NCI-H82 (cell line): ENCODE results near the gene SNX25.
A peak's percentile ranks its signal among the peaks of the same experiment; 100 is the strongest.
"Not testable (repeated sequence)": the region's sequence is repeated elsewhere in the genome, so short reads cannot be mapped to it uniquely, and the experiment has no call there.

Experiments
- DNase-seq: peaks from one replicate; lab custom pipeline; 2025; lab: John Stamatoyannopoulos, UW

The SNX25 gene

DNA sequence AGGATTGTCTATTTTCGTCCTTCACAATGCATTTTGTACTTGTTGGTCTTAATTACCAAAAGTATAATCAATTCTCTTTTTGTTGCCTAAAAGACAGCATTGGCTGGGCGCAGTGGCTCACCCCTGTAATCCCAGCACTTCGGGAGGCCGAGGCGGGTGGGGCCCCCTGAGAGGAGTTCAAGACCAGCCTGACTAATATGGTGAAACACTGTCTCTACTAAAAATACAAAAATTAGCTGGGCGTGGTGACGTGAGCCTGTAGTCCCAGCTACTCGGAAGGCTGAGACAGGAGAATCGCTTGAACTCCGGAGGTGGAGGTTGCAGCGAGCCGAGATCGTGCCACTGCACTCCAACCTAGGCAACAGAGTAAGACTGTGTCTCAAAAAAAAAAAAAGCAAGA lies 4.3 kb upstream of the SNX25 start:
- not testable (repeated sequence) for DNase-seq

DNA sequence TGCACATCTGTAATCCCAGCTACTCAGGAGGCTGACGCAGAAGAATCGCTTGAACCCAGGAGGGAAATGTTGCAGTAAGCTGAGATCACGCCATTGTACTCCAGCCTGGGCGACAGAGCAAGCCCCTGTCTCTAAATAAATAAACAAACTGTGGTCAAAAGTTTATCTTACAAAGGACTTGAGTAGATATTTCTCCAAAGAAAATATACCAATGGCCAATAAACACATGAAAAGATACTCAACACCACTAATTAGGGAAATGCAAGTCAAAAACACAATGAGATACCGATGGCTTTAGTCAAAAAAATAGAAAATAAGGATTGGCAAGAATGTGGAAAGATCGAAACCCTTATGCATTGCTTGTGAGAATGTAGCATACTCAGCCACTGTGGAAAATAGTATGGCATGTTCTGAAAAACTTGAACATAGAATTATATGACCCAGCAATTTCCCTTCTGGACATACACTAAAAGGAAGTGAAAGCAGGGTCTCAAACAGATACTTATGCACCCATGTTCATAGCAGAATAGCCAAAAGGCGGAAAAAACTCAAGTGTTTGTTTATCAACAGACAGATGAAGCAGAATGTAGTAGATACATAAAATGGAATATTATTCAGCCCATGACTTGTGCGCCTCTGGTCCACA lies 3.6 kb upstream of the SNX25 start:
- no peak for DNase-seq

DNA sequence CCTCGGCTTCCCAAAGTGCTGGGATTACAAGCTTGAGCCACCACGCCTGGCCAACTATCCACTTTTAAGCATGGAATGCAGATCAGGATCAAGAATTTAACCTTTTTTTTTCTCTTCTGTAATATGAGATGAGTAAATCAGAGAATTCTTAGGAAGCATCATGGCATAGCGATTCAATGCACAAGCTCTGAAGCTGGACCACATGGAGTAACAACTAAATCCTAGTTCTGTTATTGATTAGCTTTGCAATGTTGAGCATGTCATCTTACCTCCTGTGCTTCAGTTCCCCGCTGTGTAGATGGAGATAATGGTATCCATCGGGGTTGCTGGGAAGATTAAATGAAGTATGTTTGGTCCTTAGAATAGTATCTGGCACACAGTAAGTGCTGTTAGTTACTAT lies 1.9 kb upstream of the SNX25 start:
- DNase-seq: no peak

DNA sequence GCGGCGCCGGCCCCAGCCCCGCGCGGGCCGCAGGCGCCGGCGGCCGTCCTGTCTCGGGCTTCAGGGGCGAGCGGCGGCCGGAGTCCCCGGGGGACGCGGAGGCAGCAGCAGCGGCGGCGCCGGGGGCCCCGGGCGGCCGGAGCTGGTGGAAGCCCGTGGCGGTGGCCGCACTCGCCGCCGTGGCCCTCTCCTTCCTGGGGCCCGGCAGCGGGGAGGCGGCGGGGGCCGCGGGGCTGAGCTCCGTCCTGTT lies 379 bp downstream of the SNX25 start:
- DNase-seq: not testable (repeated sequence)

DNA sequence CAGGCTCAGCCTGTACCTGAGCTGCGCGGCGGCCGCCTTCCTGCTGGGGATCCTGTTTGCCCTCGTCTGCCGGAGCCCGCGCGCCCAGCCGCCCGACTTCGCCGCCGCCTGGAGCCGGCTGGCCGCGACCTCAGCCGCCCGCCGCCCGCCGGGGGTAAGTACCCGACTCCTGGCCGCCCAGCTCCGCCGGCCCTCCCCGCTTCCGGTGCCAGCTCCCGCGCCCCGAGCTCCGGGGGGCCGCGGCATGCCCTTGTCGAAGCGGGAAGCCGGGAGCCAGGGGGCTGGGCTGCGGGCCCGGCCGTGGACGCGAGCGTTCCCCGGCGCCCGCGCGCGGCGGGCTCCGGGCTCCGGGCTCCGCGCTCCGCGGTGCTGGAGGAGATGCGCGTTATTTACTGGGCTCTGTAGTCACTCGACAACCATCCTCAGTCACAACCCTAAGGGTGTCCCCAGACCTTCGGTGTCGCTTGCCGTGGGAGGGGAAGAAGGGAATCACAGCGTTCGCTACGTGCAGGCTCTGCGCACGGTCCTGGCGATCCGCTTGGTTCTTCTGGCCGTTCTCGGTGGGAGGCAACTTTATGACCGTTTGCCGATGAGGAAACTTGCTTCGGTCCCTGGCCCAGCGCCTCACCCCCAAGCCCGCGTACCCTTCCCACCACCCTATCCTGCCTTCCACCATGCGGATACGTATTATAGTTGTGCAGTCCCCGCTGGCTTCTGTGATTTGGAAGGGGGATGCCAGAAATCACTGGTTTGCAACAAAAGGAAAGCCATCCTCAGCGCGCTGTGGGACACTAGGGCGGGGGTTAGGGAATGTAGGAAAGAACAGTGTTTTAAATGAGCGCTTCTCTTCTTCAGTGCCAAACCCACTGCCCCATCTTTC lies 944 bp downstream of the SNX25 start:
- DNase-seq: peak; percentile 54

DNA sequence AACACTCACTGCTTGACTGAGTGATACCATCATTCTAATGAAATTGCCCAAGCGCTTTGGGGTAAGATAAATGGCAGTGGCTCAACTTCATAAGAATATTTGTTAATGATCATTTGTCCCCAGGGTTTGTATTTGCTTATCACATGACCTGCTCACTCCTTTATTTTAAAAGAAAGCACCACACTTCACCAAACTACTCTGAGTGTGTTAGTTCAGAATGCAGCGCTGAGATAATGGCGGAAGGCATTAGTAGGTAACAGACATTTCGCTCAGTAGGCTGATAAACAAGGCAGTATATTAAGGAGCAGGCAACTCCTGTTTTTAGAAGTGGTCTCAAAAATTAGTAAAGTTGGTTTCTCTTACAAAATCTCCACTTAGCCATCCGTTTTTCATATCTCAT lies 1.6 kb downstream of the SNX25 start:
- peak; percentile 18 for DNase-seq

DNA sequence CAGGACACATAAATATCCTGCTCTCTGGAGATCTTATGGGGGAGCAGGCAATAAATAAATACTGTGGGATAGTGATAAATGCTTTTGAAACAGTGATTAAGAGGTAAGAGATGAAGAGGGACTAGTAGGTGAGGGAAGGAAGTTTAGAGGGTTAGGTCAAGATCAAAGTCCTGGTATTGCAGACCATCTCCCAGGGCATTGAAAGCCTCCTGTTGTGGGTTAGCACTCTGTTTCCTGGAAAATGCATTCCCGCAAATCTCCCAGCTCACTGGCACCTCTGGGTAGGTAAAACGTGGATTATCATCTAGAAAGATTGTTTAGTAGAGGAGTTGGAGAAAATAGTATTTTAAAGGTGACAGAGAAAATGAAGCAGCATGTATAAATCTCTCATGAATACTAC lies 2.2 kb downstream of the SNX25 start:
- DNase-seq: no peak

DNA sequence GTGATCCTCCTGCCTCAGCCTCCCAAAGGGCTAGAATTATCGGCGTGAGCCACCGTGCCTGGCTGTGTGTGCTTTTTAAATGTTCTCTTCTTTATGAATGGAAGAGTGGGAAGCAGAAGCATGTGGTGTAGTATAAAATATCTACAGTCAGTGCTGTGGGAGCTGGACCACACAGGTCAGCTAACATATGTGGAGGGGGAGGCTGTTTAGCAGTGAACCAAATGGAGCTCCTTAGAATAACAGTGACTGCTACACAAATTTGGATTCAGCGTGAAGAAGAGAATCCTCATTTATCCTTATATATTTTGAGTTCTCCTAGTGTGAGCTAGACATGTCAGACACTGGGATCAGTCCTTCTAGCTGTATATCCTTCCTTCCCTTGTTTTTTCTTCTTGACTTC lies 3.2 kb downstream of the SNX25 start:
- no peak for DNase-seq

DNA sequence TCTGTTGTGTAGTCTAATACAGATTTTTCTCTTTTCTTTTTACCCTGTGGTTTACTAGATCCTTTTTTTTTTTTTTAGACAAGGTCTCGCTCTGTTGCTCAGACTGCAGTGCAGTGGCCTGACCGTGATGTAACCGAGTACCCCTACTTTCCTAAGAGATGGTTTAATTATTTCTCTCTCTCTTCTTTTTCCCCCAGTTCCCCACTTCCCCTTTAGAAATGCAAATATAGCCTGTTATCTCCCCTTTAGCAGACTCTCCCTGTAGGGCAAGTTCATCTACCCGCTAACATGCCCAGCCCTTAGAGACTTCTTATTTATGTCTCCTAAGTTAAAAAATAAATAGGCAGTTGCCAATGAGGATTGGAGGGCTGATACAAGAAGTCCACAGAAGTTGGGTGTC lies 4.5 kb downstream of the SNX25 start:
- no peak for DNase-seq

DNA sequence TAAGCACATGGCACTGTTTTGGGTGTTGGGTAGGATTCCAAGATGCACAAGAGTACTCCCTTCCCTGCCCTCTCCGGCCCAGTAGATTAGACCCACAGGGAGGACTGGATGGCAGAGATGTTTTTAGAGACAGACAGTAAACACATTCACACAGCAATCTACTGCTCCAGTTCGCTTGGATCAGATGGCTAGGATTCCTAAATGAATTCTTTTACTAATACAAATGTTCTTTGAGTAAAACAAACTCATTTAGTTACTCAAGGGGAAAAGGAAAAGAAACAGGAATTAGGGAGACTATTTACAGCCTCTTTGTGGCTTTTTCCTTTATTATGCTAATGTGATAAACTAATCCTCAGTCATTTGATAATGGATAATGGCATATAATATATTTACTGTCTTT lies 5.9 kb downstream of the SNX25 start:
- DNase-seq: no peak

DNA sequence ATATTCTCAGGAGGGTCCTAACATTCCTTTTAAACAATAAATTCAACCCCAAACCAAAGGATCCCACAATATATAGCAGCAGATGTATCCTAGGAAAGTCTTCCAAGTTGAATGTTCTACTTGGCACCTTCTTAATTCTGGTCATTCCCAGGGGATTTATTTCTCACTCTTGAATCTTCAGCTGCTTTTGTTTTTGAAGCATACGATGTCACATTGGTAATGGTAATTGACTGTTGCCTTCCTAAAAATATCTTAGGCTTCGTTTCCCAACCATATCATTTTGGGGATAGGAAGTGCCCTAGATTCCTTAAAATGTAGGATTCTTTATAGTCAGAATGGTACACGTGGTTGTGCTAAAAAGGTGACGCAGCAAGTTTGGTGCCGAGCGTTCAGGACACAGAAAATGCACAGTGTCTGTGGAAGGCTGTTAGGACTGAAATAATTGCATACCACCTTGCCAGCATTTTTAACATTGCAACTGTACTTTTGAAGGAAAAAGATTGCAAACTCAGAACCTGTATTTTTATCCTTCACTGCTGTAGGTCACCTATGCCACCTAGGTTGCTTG lies 8.1 kb downstream of the SNX25 start:
- DNase-seq: no peak

DNA sequence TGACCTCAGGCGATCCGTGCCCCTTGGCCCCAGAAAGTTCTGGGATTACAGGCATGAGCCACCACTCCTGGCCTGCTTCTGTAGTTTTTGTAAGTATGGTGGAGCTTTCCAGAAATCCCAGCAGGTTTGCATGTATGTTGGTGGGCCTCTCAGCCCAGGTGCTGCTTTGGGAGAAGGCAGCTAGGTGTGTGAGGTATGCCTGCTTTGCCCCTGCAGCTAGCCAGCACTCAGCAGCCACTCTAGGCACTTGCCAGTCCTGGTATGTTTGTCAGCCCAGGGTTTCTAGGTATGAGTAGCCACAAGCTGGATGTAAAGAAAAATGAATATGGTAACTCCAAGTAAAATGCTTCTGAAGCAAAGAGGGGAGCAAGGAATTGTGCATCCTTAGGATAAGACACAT lies 8.9 kb downstream of the SNX25 start:
- no peak for DNase-seq

DNA sequence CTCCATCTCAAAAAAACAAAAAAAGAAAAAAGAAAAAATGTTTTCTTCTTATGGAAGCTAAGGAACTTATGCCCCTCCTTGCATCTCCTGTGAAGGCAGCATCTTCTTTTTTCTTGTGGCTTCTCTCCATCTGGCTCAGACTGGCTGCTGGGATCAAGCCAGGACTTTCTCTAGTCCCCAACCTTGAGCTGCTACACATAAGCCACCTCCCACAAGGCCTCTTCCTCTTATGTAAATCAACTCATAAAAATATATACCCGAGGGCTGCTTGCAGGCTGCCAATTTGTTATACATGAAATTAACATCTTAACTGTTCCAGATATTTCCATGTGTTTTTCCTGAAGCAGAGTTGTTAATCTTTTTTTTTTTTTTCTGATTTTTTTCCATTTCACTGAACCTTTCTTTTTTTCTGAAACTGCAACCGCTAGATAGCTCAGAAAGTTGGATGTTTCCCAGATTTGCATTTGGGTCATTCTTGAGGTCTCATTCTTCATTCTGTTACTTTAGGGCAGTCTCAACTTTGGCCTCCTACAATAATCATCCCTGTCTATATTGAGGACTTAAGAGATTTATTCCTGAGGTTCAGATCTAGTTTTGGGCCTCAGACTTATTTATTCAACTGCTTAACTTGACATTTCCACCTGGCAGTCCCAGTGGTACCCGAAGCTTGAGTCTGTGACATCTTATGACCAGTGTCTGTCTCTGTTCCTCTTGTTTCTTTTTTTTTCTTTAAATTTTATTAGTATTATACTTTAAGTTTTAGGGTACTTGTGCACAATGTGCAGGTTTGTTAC lies 10.3 kb downstream of the SNX25 start:
- DNase-seq: peak; percentile 5

DNA sequence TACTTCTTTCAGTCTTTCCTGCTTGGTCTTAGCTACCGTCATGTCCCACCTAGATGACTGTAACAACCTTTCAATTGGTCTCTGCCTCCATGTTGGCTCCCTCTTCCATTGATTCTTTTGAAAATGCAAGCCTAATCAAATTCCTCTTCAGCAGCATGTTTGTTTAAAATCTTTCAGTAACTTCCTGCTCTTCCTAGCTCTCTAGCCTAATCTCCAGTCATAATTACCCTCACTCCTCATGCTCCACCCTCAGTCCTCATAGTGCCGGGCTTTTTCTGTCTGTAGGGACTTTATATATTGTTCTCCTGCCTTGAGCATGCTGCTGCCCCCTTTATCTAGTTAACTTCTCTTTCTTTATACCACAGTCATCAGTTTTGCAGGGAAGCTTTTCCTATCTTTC lies 12.1 kb downstream of the SNX25 start:
- DNase-seq: no peak

DNA sequence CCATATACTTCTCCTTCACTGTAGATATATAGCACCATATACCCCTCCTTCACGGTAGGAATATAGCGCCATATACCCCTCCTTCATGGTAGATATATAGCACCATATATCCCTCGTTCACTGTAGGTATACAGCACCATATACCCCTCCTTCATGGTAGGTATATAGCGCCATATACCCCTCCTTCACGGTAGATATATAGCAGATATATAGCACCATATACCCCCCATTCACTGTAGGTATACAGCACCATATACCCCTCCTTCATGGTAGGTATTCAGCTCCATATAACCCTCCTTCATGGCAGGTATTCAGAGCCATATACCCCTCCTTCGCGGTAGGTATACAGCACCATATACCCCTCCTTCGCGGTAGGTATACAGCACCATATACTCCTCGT lies 12.5 kb downstream of the SNX25 start:
- DNase-seq: no peak

DNA sequence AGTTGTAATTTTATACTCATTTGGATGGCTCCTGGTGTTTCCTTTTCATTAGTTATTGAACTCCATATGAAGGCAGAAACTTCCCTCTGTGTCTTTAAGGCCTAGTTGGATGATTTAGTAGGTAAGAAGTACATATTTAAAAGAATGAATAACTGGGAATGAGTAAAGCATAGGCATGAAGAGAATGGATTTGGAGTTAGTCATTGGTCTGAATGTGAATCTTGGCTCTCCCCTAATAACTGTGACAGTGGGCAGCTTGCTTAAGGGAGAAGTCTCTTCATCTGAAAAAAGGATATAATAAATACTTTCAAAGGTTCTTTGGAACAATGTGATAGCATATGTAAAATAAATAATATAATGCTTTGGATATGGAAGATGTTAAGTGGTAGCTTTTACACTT lies 13.2 kb downstream of the SNX25 start:
- DNase-seq: no peak

DNA sequence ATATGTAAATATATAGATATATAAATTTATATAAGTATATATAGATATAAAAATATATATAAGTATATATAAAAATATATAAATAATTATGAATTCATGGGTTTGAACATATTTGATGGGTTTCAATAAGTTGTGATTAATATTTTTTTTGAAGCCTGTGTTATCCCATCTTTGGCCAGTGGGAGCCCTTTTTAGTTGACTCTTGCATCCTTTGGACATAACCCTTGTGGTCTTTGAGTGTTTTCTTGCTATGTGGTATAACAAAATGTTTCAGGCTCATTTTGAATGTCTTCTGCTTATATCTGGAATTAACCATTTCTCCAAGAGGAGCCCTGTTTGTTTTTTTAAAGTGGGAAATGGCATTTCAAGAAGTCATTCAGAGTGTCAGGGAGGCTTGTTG lies 15.2 kb downstream of the SNX25 start:
- DNase-seq: no peak

DNA sequence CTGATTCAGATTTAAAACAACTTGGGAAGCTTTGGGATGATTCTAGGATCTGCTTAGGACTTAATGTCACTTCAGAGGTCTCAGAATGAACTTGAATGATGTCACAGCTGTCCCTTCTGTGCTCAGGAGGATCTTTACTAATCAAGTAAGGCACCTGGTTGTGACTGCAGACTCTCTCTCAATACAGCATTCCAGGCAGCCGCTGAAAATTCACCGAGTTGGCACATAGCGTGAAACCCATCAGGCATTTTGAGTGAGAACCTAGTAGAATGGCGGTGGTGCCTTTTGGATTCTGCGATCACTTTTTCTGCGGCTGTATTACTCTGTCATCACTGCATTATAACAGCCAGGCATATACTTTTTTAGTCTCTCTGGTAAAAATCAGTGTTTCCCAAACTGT lies 16.5 kb downstream of the SNX25 start:
- DNase-seq: no peak

DNA sequence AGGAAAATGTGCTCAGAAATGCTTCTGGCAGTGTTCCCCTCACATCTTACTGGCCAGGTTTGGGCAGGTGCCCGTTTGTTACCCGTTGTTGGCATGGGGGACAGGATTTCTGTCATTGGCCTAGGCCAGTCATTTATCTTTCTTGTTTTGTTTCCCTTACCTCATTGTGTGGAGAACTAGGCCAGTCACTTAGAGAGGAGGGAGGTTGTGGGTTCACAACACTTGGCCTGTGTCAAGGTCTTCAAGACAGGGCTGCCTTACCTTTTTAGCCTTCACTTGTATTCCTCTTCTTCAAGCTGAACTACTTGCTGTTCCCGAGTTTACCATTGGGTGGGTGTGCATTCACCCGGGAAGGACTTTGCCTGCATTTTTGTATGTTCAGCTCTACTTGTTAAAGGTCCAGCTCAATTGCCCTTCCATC lies 17.7 kb downstream of the SNX25 start:
- DNase-seq: no peak

DNA sequence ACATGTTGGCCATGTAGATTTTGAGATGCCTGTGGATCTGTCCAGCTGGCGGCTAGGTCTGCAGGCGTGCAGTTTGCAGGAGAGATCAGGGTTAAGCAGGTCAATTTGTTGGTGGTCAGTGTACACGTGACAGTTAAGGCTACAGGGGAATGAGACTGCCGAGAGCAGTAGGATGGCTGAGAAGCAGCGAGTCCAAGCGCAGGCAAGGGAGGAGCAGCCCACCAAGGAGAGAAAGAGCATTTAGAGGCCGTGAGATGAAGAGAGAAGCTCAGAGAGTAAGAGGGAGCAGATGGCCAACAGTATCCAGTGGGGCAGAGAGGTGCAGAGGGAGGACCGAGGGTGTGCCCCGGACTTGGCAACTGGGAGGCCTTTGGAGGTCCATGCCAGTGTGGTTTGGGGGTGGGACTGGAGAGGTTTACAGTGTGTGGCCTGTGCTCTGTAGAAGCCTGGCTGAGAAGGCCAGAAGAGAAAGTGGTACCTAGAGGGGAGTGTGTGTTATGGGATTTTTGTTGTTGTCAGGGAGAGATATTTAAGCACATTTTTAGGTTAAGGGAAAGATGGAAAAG lies 18.4 kb downstream of the SNX25 start:
- no peak for DNase-seq

DNA sequence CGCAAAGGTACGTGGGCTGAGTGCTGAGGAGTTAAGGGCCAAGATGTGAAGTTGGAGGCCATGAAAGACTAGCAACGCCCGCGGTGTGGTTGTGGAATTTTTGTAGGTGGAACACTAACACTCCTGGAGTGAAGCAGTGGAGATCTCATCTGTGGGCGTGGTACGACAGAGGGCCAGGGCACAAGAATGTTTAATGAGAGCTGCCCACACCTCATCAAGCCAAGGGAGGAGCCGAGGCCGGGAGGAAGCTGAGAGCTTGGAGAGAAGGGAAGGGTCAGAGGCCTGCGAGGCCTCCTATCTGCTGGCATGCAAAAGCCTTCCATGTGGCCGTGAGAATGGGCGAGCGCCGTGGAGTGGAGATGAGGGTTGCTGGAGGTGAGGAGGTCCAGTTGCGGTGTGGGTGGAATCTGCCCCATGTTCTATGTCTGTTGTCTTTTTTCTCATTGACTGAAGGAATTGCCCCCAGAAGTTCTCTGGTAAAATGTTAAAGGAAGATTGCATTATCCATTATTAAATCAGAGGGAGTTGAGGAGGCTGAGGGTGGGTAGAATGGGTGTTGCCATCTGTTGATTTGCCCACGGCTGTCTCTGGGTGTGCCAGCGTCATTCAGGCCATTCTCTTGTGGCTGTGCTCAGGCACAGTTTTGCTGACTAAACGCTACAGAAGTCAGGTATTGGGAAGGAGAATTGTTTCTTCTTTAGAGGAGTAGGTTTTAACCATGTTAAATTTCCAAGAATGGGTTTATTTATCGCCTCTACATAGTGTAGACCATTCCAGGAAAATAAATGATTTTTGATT lies 19.8 kb downstream of the SNX25 start:
- DNase-seq: no peak

DNA sequence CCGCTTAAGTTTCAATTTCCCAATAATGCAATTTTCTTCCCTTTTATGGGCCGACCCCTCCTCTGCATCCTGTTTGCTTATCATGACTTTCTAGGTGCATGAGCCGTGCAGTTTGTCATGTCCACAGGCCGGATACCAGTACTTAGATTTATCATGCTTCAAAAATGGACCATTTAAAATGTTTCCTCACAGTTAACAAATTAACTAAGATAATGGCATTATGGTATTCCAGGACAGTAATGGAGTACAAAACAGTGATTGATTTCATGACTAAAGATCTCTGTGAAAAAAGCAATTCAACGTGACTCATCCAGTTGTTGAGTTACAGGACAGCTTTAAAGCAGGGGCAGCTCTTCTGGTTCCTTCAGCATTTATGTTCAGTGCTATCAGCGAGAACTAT lies 23.0 kb downstream of the SNX25 start:
- DNase-seq: no peak
